Neutrophil (primary cell): ENCODE measurements around the gene TMEM178A.

ENCODE experiments used
- H3K27ac ChIP-seq: fragments of 200-600 bp; sonication (generic); 2 replicates; pipeline ENCODE4 v1.5.1; 2016; ENCODE audit warnings: mild to moderate bottlenecking, moderate library complexity
- H3K27me3 ChIP-seq: fragments of 200-600 bp; sonication (generic); 2 replicates; pipeline ENCODE4 v1.6.0; 2016; ENCODE audit warnings: mild to moderate bottlenecking
- H3K36me3 ChIP-seq: fragments of 200-600 bp; sonication (generic); 2 replicates; pipeline ENCODE4 v1.5.1; 2017
- H3K4me1 ChIP-seq, 2 experiments: fragments of 200-600 bp in 1 of 2; sonication (generic) in 1 of 2; 1 replicate in 1 of 2; 2 replicates in 1 of 2; pipeline versions ENCODE4 v1.5.1 to v1.6.1; 2013 to 2016; ENCODE audit warnings: low read depth in 1 of 2, low read length in 1 of 2, mild to moderate bottlenecking in 1 of 2, moderate library complexity in 1 of 2; ENCODE audit not compliant: control insufficient read depth in 1 of 2, insufficient read depth in 1 of 2
- H3K4me3 ChIP-seq, 2 experiments: fragments of 200-600 bp in 1 of 2; sonication (generic) in 1 of 2; 1 replicate in 1 of 2; 2 replicates in 1 of 2; pipeline ENCODE4 v1.5.1; 2013 to 2016; ENCODE audit warnings: low read depth in 1 of 2, low read length in 1 of 2, mild to moderate bottlenecking in 1 of 2, moderate library complexity in 1 of 2
- H3K9me3 ChIP-seq: fragments of 200-600 bp; sonication (generic); 2 replicates; pipeline ENCODE4 v1.5.1; 2016
- CTCF ChIP-seq: fragments of 200-600 bp; sonication (generic); IDR thresholded peaks from 2 replicates; pipeline ENCODE4 v1.5.1; 2016; ENCODE audit warnings: antibody characterized with exemption

TMEM178A gene

DNA sequence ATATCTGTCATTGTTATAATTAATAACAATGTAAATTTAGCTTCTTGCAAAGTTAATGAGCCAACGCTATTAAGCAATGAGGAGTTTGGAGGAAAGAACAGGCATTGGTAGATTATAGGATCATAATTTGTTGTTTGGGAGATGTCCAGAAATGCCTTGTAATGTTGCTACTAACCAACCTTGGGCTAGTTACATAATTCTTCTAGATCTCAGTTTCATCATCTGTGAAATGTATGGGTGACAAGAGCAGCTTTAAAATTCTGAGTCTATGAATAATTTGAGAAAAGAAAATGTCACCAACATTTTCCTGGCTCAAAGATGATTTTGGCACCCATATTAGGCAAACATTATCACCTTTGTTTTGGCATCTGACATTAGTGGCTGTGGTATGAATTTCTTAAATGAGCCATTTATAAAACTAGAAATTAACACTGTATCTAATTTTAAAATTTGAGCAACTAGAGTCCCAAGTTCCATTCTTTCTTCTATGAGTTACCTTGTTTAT lies 2.9 kb downstream of the TMEM178A start:
- no peak overlapping the region for H3K27ac ChIP-seq
- no peaks in the 10 kb centered on the region for H3K36me3 ChIP-seq
- H3K4me1 ChIP-seq: no peaks in the 10 kb centered on the region
- no peaks in the 10 kb centered on the region for H3K9me3 ChIP-seq
- TF ChIP-seq CTCF: no peak
- H3K4me3 ChIP-seq: no peak overlapping the region
- peaks cover 83% of the 10 kb centered on the region for H3K27me3 ChIP-seq

DNA sequence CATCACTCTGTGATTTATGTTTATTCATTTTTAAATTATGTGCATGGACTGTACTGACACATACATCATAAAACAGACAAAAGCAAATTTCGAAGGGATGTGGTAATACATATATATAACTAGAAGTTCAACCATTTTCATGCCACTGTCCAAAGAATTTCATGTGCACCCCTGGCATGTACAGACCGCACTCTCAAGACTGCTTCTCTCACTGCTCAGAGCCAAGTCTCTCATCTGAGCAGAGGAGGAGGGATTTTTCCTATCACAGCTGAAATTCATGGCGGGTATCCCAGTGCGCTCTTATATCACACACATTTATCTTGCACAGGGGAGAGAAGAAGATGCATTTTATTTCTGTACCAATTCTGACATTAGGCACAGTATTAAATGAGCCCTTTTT lies 5.9 kb downstream of the TMEM178A start:
- Histone ChIP-seq H3K9me3 (no peaks in the 10 kb centered on the region), H3K27ac (no peak overlapping the region), H3K36me3 (no peaks in the 10 kb centered on the region), H3K27me3 (peaks cover 53% of the 10 kb centered on the region), H3K4me3 (no peak overlapping the region), H3K4me1 (no peaks in the 10 kb centered on the region)
- TF ChIP-seq CTCF: no peak

- no peaks in the 10 kb centered on the region for H3K36me3 ChIP-seq
- H3K4me3 ChIP-seq: no peak overlapping the region
- H3K9me3 ChIP-seq: no peaks in the 10 kb centered on the region
- H3K27ac ChIP-seq: no peak overlapping the region
- no peak for TF ChIP-seq CTCF
- H3K27me3 ChIP-seq: peaks cover 39% of the 10 kb centered on the region
- H3K4me1 ChIP-seq: no peaks in the 10 kb centered on the region
Measured at GRCh38 chr2:39673018-39673417, 7.3 kb downstream of the TMEM178A start.

- TF ChIP-seq CTCF: no peak
- no peak overlapping the region for H3K4me3 ChIP-seq
- H3K4me1 ChIP-seq: no peaks in the 10 kb centered on the region
- H3K36me3 ChIP-seq: no peaks in the 10 kb centered on the region
- no peaks in the 10 kb centered on the region for H3K9me3 ChIP-seq
- H3K27me3 ChIP-seq: peaks cover 8% of the 10 kb centered on the region
- no peak overlapping the region for H3K27ac ChIP-seq
Measured at GRCh38 chr2:39676342-39676741, 10.6 kb downstream of the TMEM178A start.

GRCh38 chr2:39678170-39678569 lies 12.5 kb downstream of the TMEM178A start:
- Histone ChIP-seq H3K4me3 (no peak overlapping the region), H3K36me3 (no peaks in the 10 kb centered on the region), H3K27ac (no peak overlapping the region), H3K27me3 (no peaks in the 10 kb centered on the region), H3K9me3 (no peaks in the 10 kb centered on the region), H3K4me1 (no peaks in the 10 kb centered on the region)
- no peak for TF ChIP-seq CTCF

- TF ChIP-seq CTCF: no peak
- Histone ChIP-seq H3K9me3 (no peaks in the 10 kb centered on the region), H3K27ac (no peak overlapping the region), H3K4me3 (no peak overlapping the region), H3K36me3 (no peaks in the 10 kb centered on the region), H3K4me1 (no peaks in the 10 kb centered on the region), H3K27me3 (no peaks in the 10 kb centered on the region)
Measured at GRCh38 chr2:39679805-39680204, 14.1 kb downstream of the TMEM178A start.
